GM12892 (cell line): Measurements from ENCODE around the gene ZNF639.
A peak's percentile ranks its signal among the peaks of the same experiment; 100 is the strongest.
"Not testable (repeated sequence)": the region's sequence is repeated elsewhere in the genome, so short reads cannot be mapped to it uniquely, and the experiment has no call there.

Source experiments
- DNase-seq: peaks from one replicate; pipeline ENCODE4 v3.0.0; 2011; ENCODE audit not compliant: insufficient read length
- FAIRE-seq: peaks from 2 replicates; lab custom pipeline; 2011; peaks lifted over from hg19 to GRCh38; lab: Jason Lieb, UNC
- POLR2A ChIP-seq: IDR thresholded peaks from 2 replicates; pipeline ENCODE4 v1.6.1; 2011; ENCODE audit warnings: low read depth, low read length, control low read depth
- POLR2AphosphoS5 ChIP-seq: IDR thresholded peaks from 2 replicates; pipeline ENCODE4 v1.6.1; 2011; ENCODE audit warnings: low read depth, low read length, control low read depth
- TAF1 ChIP-seq: IDR thresholded peaks from 2 replicates; pipeline ENCODE4 v1.6.1; 2011; ENCODE audit warnings: low read depth, mild to moderate bottlenecking, control low read depth, low read length, borderline replicate concordance

The ZNF639 gene

DNA sequence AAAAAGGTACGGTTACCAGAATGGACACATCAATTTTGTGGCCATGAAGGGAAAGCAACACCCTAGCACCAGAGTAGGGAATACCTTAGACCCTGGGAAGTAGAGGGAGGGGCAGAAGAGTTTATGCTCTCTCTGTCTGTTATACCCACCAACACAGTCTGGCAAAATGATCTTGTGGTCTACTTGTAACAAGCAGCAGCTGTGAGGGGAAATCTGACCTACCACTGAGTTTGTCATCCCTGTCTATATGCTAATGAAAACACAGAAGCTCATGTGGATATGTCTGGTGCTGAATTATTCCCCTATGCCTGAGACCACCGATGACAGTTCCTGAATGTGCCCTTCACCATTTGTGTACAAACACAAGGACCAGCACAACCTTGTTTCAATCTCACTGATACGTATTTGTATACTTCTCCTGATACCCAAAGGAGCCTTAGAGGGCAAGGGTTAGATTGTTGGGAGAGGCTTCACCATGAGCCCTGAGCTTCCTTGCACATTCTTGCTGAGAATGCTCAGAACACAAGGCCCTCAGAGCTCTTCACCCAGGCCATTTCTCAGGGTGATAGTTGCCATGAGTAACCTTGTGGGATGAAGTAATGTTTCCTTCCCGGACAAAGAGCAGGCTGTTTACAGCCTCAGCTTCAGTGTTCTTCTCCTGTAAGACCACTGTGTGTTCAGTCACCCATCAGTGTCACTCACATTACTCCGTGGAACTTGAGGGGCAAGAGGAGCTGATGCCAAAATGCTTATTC, 24.7 kb upstream of the ZNF639 start:
- DNase-seq = no peak
- no peak for FAIRE-seq
- no peak for TF ChIP-seq POLR2AphosphoS5
- no peak for TF ChIP-seq POLR2A
- no peak for TF ChIP-seq TAF1

DNA sequence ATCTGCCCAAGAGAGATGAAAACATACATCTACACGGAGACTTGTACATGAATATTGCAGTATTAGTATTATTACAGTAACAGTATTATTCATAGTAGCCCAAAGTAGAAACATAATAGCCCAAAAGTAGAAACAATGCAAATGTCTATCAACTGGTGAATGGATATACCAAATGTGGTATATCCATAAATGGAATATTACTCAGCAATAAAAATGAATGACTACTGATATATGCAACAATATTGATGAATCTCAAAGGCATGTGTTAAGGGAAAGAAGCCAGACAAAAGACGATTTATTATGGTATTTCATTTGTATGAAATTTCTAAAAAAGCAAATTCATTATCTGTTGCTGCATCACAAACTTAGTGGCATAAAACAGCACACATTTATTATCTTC, 23.5 kb upstream of the ZNF639 start:
- TF ChIP-seq POLR2A = no peak
- TF ChIP-seq POLR2AphosphoS5 = no peak
- TF ChIP-seq TAF1 = no peak
- FAIRE-seq (no peak), DNase-seq (no peak)

DNA sequence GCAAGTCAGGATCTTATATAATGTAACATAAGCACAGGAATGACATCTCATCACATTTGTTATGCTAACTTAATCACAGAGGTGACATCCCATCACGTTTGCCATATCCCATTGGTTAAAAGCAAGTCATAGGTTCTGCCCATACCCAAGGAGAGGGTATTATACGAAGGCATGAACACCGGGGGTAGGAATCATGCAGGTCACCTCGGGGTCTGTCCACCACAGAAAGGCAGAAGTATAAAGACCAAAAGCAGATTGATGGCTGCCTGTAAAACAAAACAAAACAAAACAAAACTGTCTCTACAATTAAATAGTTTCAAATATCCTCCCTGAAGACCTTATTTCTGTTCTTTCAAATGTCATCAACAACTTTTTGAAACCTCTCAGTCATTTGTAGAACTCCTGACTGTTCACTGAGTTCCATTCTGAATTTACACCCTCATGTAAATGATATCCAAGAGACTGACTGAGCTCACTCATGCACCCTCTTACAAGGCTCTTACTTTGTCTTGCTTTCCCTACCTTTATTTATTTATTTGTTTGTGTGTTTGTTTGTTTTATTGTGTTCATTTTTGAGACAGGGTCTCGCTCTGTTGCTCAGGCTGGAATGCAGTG, 22.7 kb upstream of the ZNF639 start:
- no peak for DNase-seq
- peak; percentile 91 for FAIRE-seq
- TF ChIP-seq POLR2AphosphoS5 = no peak
- no peak for TF ChIP-seq TAF1
- TF ChIP-seq POLR2A = no peak

DNA sequence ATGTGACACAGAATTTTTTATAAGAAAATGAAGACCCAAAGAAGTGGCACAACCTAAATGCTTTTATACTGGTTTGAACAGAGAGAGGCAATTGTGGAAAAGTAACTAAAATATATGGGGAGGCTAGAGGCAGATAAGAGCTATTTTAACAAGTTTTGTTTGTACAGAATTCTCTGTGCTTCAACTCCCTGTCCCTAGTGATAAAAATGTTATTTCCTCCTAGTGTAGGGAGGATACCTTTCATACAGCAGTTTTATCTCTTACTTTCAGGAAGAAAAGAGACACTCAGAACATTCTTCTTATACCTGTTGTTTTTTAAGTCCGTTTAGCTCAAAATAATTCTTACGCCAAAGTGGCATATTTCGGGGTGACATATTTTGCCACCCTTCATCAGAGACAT, 21.2 kb upstream of the ZNF639 start:
- TF ChIP-seq TAF1 (no peak), POLR2AphosphoS5 (no peak), POLR2A (no peak)
- FAIRE-seq (no peak), DNase-seq (no peak)

DNA sequence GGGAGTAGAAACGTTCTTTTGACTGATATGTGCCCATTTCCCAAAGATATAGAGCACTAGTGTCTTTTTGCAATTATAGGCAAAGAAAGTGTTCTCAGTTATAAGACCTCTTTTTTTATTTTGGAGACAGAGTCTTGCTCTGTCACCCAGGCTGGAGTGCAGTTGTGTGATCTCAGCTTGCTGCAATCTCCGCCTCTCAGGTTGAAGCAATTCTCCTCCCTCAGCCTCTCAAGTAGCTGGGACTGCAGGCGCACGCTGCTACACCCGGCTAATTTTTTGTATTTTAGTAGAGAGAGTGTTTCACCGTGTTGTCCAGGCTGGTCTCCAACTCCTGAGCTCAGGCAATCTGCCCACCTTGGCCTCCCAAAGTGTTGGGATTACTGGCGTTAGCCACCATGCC, 20.7 kb upstream of the ZNF639 start:
- no peak for FAIRE-seq
- TF ChIP-seq POLR2A (no peak), POLR2AphosphoS5 (no peak), TAF1 (no peak)

DNA sequence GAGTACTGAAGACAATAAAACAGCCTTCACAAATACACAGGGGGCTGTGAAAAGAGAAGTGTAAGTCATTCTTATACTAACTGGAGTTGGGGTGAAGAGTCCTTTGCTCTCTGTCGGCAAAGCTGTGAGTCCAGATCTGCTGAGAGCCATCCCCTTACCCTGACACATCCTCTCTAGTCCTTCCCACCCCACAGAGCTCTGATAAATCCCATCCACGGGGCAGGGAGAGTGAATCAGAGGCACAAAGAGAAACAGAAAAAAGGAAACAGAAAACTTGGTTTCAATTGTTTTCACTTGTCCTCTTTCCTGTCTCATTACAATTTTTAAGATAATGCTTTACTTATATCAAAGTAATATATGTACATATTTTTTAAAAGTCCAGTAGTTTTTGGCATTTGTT, 18.2 kb upstream of the ZNF639 start:
- FAIRE-seq (no peak), DNase-seq (no peak)
- no peak for TF ChIP-seq TAF1
- TF ChIP-seq POLR2A = no peak
- no peak for TF ChIP-seq POLR2AphosphoS5

More for the DNA sequence above, 20.7 kb upstream of the ZNF639 start:
- no peak for DNase-seq

DNA sequence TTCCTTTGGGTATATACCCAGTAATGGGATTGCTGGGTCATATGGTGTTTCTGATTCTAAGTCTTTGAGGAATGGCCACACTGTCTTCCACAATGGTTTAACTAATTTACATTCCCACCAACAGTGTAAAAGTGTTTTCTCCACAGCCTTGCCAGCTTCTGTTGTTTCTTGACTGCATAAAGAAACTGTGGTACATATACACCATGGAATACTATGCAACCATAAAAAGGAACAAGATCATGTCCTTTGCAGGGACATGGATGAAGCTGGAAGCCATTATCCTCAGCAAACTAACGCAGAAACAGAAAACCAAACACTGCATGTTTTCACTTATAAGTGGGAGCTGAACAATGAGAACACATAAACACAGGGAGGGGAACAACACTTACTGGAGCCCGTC, 15.5 kb upstream of the ZNF639 start:
- DNase-seq, FAIRE-seq: not testable (repeated sequence)

DNA sequence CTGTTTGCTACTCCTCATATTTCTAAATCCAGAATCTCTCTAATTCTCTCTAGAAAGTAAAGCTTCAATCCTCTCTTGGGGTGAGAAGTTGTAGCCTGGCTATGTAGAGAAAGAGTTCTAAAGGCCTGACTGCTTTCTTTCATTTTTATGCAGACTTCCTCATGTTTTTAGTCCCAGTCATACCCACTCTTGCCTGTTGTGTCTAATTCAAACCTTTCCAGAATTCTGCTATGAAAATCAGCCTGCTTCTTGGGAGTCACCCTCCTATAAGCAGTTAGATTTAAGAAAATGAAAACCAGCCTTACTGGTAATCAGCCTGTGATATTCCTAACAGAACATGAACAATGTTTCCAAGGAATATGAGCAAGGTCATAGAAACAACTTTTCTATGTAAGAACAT, 14.8 kb upstream of the ZNF639 start:
- TF ChIP-seq POLR2A (no peak), POLR2AphosphoS5 (no peak), TAF1 (no peak)
- FAIRE-seq = no peak
- DNase-seq = no peak

DNA sequence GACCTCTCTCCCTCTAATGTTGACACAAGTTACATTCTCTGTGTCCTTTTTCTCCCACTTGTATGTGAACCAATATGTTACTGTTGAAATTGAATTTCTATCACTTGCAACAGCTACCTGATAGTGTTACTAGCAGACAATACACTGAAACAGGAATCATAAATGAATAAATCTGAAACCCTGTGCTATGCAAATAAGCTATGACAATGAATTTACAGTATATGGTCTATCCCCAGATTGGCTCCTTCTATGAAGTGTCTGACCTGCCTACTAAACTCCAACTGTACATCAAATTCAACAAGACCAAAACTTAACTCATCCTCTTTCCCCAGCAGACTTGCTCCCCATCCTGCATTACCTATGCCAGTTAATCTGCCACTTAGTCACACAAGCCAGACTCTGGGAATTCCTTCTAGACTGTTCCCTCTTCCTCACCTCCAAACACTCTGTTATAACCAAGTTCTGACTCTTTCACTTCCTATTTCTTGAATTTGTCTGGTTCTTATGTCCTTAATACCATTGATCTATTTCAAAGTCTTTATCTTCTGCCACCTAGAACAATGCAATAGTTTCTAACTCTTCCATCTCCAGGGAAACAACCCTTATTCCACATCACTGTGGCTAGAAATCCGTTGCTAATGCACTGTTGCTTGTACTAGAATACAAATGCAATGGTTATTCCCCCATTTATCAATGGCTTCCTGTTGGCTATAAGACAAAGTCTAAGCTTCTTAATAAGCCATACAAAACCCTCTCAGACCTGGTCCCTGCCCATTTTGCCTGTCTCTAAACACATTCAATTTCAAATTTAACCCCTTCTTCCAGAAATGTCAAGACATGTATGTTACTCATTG, 13.4 kb upstream of the ZNF639 start:
- FAIRE-seq (peak; percentile 85), DNase-seq (no peak)
- TF ChIP-seq POLR2A (no peak), TAF1 (no peak), POLR2AphosphoS5 (no peak)

DNA sequence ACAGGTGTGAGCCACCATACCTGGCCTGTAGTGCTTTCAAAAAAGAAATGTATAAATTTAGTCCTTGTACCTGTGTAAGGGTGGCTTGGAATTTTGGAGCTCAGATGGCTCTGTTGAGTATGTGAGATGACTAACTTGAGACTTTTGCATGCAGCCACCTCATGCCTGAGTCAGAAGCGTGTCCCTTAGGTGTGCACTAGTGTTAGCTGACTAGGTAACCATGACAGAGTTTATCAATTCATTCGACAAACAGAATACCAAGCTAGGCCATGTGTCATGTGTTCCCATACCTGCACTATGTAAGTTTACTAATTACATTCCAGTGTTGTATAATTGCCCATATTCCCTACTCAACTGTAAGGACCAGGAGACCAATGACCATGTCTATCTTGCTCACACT, 4.0 kb upstream of the ZNF639 start:
- no peak for DNase-seq
- TF ChIP-seq POLR2A (no peak), TAF1 (no peak), POLR2AphosphoS5 (no peak)
- FAIRE-seq = no peak

DNA sequence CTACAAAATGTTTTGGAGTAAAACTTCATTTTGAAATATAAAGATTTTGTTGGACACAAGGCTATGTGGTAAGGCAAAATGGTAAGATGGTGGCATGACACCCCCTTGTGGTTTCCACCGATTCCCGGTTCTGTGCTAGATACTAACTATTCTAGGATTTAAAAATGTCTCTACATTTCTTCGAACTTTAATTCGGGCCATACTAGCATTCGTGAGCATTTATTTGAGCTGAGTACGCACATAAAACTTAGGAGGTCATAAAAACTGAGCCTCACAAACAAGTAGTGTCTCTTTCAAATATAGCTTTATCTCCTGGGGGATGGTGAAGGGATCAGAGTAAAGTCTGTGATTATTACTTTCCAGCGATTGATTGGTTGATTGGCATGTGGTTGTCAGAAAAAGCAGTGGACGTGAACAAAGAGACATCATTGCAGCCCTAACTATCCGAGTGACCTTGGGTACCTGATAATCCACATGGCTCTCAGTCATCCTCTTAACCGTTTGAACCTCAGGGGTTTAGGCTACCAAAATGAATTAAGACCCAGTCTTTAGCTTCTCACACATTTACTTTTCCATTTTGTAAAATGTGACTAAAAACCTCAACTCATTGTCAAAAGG, 1.1 kb upstream of the ZNF639 start:
- no peak for FAIRE-seq
- no peak for DNase-seq

More for the DNA sequence above, 1.1 kb upstream of the ZNF639 start:
- TF ChIP-seq POLR2AphosphoS5 (no peak), POLR2A (no peak), TAF1 (no peak)
